ENCODE measurements around the gene ZNF480.
A peak's percentile ranks its signal among the peaks of the same experiment; 100 is the strongest.
"Not testable (repeated sequence)": the region's sequence is repeated elsewhere in the genome, so short reads cannot be mapped to it uniquely, and the experiment has no call there.

ZNF480 gene

DNA sequence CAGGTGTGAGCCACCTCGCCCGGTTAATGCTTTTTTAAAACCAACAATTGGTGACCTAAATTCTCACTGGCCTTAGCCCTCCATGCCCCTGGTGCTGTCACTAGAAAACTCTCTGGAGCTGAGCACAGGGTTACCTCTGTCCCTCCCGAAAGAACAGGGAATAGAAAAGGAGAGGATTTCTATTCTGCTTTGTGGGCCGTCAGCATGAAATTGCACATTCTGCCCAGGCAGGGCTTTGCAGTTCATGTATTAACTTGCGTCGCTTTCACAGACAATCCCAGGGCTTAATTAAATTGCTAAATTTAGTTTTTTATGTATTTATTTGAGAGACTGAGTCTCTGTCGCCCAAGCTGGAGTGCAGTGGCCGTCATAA lies 583 bp upstream of the ZNF480 start:
- DNase-seq (ENCODE audit: low spot score in 2 of 2): no peak
- Histone ChIP-seq H3K36me3 (replicated peaks) (peaks cover 27% of the 10 kb centered on the region), H3K9me3 (peaks cover 4% of the 10 kb centered on the region), H3K4me3 (peak overlapping the region; percentile 89), H3K27me3 (ENCODE audit: low read depth) (no peaks in the 10 kb centered on the region), H3K4me1 (no peaks in the 10 kb centered on the region)
- in situ Hi-C loops (cut with MboI; ENCODE audit: low sequenced_read_pairs): no loop called here

DNA sequence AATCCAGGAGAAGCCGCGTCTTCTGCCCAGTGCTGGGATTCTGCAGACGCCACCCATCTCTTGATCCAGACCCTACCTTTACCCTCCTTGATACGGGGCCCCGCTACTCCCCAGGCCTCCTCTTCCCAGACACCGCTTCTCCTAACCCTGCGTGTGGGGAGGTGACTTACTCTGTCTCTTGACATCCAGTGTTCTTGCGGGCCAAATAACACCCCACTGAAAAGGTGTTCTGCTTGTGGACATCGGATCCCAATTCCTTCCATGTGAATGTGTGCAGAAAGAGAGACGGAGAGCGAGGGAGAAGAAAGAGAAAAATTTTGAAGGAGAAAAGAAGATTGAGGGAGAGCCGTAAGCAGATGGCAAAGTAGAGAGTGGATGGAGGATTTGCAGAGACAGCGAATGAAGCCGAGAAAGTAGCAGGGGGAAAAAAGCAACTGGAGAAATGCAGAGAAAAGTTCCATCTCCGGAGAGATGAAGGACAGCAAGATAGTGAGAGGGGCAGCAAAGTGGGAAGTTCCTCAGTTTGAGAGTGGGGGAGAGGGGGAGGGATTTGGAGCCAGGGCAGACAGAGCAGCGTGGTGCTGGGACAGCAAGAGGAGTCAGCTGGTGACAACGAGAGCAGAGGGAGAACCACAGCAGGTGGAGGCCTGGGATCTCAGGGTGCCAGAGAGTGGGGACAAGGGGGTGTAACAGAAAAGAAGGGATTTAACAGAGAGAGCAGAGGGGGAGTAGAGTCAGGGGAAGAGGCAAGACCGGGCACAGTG lies 814 bp downstream of the ZNF480 start:
- Histone ChIP-seq H3K36me3 (replicated peaks) (peaks cover 39% of the 10 kb centered on the region), H3K4me1 (no peaks in the 10 kb centered on the region), H3K4me3 (peak overlapping the region; percentile 89), H3K27me3 (ENCODE audit: low read depth) (no peaks in the 10 kb centered on the region), H3K9me3 (peaks cover 4% of the 10 kb centered on the region)
- no peak for DNase-seq (ENCODE audit: low spot score in 2 of 2)
- in situ Hi-C loops (cut with MboI; ENCODE audit: low sequenced_read_pairs): no loop called here

DNA sequence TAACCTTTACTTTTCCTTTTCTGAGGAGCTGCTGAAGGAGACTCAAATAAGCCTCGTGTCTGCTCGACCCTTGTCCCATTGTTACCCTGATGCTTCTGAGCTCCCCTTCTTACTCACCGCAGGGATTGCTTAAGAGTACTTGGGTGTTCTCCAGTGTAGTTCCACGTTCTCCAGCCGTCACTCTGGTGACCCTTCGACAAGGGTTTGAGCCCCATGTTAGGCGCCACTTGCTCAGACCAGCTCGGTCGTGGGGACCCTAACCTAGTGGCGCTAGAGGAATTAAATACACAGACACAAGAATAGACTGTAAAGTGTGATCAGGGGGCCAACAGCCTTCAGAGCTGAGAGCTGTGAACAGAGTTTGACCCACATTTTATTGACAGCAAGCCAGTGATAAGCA lies 10.3 kb downstream of the ZNF480 start:
- in situ Hi-C loops (cut with MboI; ENCODE audit: low sequenced_read_pairs): no loop called here
- peak in 1 of 2 experiments; percentile 18 for DNase-seq (ENCODE audit: low spot score in 2 of 2)
- Histone ChIP-seq H3K36me3 (replicated peaks) (peaks cover 35% of the 10 kb centered on the region), H3K27me3 (ENCODE audit: low read depth) (no peaks in the 10 kb centered on the region), H3K9me3 (peaks cover 12% of the 10 kb centered on the region), H3K4me1 (no peaks in the 10 kb centered on the region), H3K4me3 (no peak overlapping the region)

DNA sequence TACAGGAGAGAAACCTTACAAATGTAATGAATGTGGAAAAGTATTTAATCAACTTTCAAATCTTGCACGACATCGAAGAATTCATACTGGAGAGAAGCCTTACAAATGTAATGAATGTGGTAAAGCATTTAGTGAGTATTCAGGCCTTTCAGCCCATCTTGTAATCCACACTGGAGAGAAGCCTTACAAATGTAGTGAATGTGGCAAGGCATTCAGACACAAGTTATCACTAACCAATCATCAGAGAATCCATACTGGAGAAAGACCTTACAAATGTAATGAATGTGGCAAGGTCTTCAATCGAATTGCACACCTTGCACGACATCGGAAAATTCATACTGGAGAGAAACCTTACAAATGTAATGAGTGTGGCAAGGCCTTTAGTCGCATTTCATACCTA lies 25.5 kb downstream of the ZNF480 start:
- in situ Hi-C loops (cut with MboI; ENCODE audit: low sequenced_read_pairs): no loop called here
- no peak for DNase-seq (ENCODE audit: low spot score in 2 of 2)
- peaks cover 34% of the 10 kb centered on the region for H3K9me3 ChIP-seq
- no peak overlapping the region for H3K4me3 ChIP-seq
- H3K4me1 ChIP-seq: no peaks in the 10 kb centered on the region
- peaks cover 44% of the 10 kb centered on the region for H3K36me3 ChIP-seq (replicated peaks)
- no peaks in the 10 kb centered on the region for H3K27me3 ChIP-seq (ENCODE audit: low read depth)

DNA sequence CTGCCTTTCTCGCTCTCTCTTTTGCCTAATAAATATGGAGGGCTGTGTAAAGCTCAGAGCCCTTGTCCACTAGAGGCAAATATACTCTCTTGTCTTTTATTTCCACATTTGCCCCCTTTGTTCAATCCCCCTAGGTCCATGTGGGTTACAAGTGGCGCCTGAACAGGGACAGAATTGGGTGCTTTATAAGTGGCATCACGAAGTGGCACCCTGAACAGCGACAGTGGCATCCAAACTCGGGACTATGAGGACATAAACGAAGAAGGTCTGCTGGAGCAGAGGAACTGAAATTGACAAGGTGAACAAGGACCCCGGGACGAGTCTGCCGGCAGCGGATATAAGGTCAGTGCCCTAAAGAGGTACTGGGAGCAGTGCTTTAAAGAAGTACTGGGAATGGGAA lies 34.8 kb downstream of the ZNF480 start:
- no peak for DNase-seq (ENCODE audit: low spot score in 2 of 2)

DNA sequence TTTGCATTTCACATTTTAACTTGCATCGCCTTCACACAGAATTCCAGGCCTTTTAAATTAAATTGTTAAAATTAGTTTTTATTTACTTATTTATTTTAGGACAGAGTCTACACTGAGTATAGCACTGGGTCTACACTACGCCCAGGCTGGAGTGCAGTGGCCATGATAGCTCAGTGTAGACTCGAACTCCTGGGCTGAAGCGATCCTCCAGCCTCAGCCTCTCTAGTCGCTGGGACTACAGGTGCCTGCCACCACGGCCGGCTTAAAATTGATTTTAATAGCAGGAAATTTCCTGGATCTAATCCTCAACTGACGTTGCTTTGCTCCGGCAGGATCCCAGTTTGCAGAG lies 38.8 kb downstream of the ZNF480 start:
- no peaks in the 10 kb centered on the region for H3K36me3 ChIP-seq (replicated peaks)
- H3K9me3 ChIP-seq: peaks cover 6% of the 10 kb centered on the region; the same call in 1 of the 2 replicates
- no peak overlapping the region for H3K4me3 ChIP-seq
- H3K27me3 ChIP-seq (ENCODE audit: low read depth): no peaks in the 10 kb centered on the region
- in situ Hi-C loops (cut with MboI; ENCODE audit: low sequenced_read_pairs): no loop called here
- H3K4me1 ChIP-seq: no peaks in the 10 kb centered on the region
- no peak for DNase-seq (ENCODE audit: low spot score in 2 of 2)

More for the DNA sequence above, 34.8 kb downstream of the ZNF480 start:
- in situ Hi-C loops (cut with MboI; ENCODE audit: low sequenced_read_pairs): no loop called here
- Histone ChIP-seq H3K36me3 (replicated peaks) (no peaks in the 10 kb centered on the region), H3K4me1 (no peaks in the 10 kb centered on the region), H3K9me3 (peaks cover 6% of the 10 kb centered on the region; the same call in 1 of the 2 replicates), H3K27me3 (ENCODE audit: low read depth) (no peaks in the 10 kb centered on the region), H3K4me3 (no peak overlapping the region)

DNA sequence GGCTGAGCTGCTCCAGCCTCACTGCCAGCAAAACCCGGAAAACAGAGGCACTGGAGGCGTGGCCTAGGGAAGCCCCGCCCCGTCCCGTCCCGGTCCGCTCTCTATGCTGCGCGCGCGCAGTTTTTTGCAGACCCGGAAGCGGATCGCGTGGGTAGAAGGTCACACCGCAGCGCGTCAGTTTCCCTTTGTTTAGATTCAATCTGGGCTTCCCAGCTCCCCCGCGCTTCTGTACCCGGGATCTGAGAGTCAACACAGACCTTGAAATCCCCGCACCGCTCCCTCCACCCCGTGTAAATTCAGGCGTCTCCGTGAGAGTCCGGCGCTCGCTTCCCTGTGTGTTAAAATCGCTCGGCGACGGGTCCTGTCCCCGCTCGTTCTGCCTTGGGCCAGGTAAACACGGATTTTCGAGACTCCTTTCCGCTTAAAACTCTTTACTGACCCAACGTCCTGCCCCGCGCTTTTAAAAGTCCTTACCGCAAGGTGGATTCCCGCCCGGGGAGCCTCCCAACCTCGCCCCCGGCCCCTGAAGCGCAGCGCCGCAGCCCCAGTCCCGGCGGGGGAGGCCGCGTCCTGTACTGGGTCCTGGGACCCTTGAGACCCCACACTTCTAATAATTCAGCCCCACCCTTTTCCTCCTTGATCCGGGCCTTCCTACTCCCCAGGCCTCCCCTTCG lies 39.3 kb downstream of the ZNF480 start, which contains the start of gene ZNF610:
TSS of gene ZNF610 (plus strand) at position 127 of the 674 bp plus-strand sequence. CDS start 12,930 bp downstream, outside the sequence.
- in situ Hi-C loops (cut with MboI; ENCODE audit: low sequenced_read_pairs): no loop called here
- no peaks in the 10 kb centered on the region for H3K36me3 ChIP-seq (replicated peaks)

DNA sequence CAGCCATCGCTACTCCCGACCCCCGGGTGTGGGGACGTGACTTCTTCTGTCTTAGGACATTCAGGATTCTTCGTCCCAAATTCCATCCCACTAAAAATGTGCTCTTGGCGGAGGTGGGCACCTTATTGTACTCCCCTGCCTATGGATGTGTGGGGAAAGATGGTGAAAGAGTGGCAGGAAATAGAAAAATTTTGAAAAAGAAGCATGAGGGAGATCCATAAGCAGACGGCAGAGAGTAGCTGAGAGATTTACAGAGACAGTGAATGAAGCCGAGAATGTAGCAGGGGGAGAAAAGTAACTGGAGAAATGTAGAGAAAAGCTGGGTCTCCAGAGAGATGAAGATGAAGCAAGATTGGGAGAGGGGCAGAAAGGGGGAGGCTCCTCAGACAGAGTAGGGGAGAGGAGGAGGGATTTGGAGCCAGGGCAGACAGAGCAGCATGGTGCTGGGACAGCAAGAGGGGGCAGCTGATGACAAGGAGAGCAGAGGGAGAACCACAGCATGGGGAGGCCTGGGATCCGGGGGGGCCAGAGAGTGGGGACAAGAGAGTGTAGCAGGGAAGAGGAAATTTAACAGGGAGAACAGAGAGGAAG lies 39.9 kb downstream of the ZNF480 start:
- in situ Hi-C loops (cut with MboI; ENCODE audit: low sequenced_read_pairs): no loop called here
- no peak for DNase-seq (ENCODE audit: low spot score in 2 of 2)
- Histone ChIP-seq H3K4me3 (no peak overlapping the region), H3K9me3 (no peaks in the 10 kb centered on the region), H3K36me3 (replicated peaks) (no peaks in the 10 kb centered on the region), H3K4me1 (no peaks in the 10 kb centered on the region), H3K27me3 (ENCODE audit: low read depth) (no peaks in the 10 kb centered on the region)

More for the DNA sequence above, 39.3 kb downstream of the ZNF480 start, which contains the start of gene ZNF610:
- Histone ChIP-seq H3K9me3 (peaks cover 4% of the 10 kb centered on the region; the same call in 1 of the 2 replicates), H3K27me3 (ENCODE audit: low read depth) (no peaks in the 10 kb centered on the region), H3K4me3 (no peak within 1 kb of the TSS), H3K4me1 (no peaks in the 10 kb centered on the region)
- no peak for DNase-seq (ENCODE audit: low spot score in 2 of 2)

DNA sequence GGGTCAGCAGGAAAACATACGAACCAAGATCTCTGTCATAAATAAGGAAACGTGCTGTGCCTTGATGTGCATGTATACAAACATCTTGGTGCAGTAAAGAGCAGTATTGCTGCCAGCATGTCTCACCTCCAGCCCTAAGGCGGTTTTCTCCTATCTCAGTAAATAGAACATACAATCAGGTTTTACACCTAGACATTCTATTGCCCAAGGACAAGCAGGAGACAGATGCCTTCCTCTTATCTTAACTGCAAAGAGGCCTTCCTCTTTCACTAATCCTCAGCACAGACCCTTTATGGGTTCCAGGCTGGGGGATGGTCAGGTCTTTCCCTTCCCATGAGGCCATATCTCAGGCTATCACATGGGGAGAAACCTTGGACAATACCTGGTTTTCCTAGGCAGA lies 42.1 kb downstream of the ZNF480 start:
- H3K36me3 ChIP-seq (replicated peaks); H3K4me3 ChIP-seq; DNase-seq (ENCODE audit: low spot score in 2 of 2); in situ Hi-C loops (cut with MboI; ENCODE audit: low sequenced_read_pairs); H3K27me3 ChIP-seq (ENCODE audit: low read depth); H3K9me3 ChIP-seq; H3K4me1 ChIP-seq: not testable (repeated sequence)

DNA sequence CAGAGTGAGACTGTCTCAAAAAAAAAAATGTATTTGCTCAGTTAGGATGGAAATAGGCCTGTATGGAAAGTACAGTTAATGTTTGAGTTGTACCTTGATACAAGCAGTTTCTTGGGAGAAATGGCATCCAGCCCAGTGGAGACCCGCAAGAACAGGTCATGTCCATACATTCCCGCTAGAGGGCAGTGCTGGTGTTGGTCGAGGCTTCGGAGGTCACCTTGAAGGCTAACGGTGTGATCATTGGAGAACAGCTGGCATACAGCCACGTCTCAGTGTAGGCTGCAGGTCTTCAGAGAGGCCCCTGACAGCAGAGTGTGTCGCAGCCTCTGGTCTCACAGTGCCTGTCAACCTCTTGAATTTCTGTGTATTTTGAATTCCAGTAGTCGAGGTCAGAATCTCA lies 46.6 kb downstream of the ZNF480 start:
- H3K27me3 ChIP-seq (ENCODE audit: low read depth): no peaks in the 10 kb centered on the region
- no peak overlapping the region for H3K4me3 ChIP-seq
- in situ Hi-C loops (cut with MboI; ENCODE audit: low sequenced_read_pairs): no loop called here
- no peaks in the 10 kb centered on the region for H3K36me3 ChIP-seq (replicated peaks)
- peak in 1 of 2 experiments; percentile 56 for DNase-seq (ENCODE audit: low spot score in 2 of 2)
- H3K9me3 ChIP-seq: no peaks in the 10 kb centered on the region
- H3K4me1 ChIP-seq: no peaks in the 10 kb centered on the region

DNA sequence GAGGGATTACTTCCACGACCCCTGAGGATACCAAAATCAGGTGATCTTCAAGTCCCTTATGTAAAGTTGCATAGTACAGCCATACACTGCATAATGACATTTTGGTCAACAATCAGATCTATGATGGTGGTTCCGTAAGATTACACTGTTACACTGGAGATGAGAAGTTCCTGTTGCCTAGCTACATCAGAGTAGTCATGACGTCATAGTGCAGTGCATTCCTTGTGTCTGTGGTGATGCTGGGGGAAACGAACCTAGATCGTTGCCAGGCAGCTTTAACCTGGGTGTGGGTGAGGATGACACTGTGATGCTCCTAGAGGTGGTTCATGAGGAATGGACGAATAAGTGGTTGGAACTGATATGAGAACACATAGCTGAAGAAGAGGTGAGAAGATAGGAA lies 48.2 kb downstream of the ZNF480 start:
- no peaks in the 10 kb centered on the region for H3K27me3 ChIP-seq (ENCODE audit: low read depth)
- H3K4me1 ChIP-seq: no peaks in the 10 kb centered on the region
- no peak overlapping the region for H3K4me3 ChIP-seq
- no peaks in the 10 kb centered on the region for H3K36me3 ChIP-seq (replicated peaks)
- DNase-seq (ENCODE audit: low spot score in 2 of 2): no peak
- in situ Hi-C loops (cut with MboI; ENCODE audit: low sequenced_read_pairs): no loop called here
- no peaks in the 10 kb centered on the region; the same call in 1 of the 2 replicates for H3K9me3 ChIP-seq

DNA sequence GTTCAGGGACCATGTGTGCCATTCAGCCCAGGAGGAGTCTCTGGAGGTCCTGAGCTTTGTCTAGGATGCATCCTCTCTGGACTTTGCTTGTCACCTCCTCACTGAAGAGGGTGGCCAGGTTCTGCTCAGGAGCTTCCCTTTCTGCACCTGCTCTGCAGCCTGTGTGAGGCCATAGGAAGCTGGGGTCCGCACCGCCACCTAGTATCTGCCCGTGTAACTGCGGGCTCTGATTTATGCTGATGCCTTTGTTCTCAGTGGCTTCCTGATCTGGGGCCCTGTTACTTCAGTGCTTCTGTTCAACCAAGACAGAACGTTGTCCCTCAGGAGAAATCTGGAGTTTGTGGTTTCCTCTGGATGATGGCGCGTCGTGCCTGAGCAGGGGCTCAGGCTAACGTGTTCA lies 54.5 kb downstream of the ZNF480 start:
- in situ Hi-C loops (cut with MboI; ENCODE audit: low sequenced_read_pairs): no loop called here
- no peaks in the 10 kb centered on the region for H3K36me3 ChIP-seq (replicated peaks)
- no peak for DNase-seq (ENCODE audit: low spot score in 2 of 2)
- H3K4me1 ChIP-seq: no peaks in the 10 kb centered on the region
- H3K9me3 ChIP-seq: no peaks in the 10 kb centered on the region; the same call in 1 of the 2 replicates
- no peak overlapping the region for H3K4me3 ChIP-seq
- H3K27me3 ChIP-seq (ENCODE audit: low read depth): no peaks in the 10 kb centered on the region

DNA sequence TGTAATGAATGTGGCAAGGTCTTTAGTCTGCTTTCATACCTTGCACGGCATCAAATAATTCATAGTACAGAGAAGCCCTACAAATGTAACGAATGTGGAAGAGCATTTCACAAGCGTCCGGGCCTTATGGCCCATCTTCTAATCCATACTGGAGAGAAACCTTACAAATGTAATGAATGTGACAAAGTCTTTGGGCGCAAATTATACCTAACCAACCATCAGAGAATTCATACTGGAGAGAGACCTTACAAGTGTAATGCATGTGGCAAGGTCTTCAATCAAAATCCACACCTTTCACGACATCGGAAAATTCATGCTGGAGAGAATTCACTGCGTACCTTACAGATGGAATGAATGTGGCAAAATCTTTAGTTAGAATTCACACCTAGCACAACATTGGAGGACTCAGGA lies 69.5 kb downstream of the ZNF480 start:
- Histone ChIP-seq H3K27me3 (ENCODE audit: low read depth) (no peaks in the 10 kb centered on the region), H3K36me3 (replicated peaks) (no peaks in the 10 kb centered on the region), H3K4me3 (no peak overlapping the region), H3K9me3 (no peaks in the 10 kb centered on the region; the same call in 1 of the 2 replicates), H3K4me1 (no peaks in the 10 kb centered on the region)
- in situ Hi-C loops (cut with MboI; ENCODE audit: low sequenced_read_pairs): no loop called here
- no peak for DNase-seq (ENCODE audit: low spot score in 2 of 2)

Data from HAP-1 (cell line).